Measurements from ENCODE around the gene SCAMP2.

GRCh38 chr15:74832826-74833225 is 40.3 kb downstream of the SCAMP2 start:
- TF ChIP-seq POLR2A (IDR thresholded peaks at IDR 0.05) (no peak), CTCF (IDR thresholded peaks at IDR 0.05) (no peak)
